Peyer's patch (tissue), 4 donors: ENCODE data around the gene IL1RAPL1.

Experiments
- POLR2A ChIP-seq, 2 donors: fragments of 450-650 bp; IDR thresholded peaks; one replicate each; pipeline ENCODE4 v1.5.1; 2017; ENCODE audit warnings: antibody characterized with exemption in 2 of 2, mild to moderate bottlenecking in 2 of 2, moderate library complexity in 2 of 2
- TF ChIP-seq, protein P1 (sequence below), 6 experiments: fragments of 450-650 bp in 4 of 6; fragments of 200-600 bp in 2 of 6; sonication (generic) in 1 of 6; IDR thresholded peaks; one replicate each; pipeline ENCODE4 v1.5.1; 2017 to 2019; ENCODE audit warnings: antibody characterized with exemption in 6 of 6, mild to moderate bottlenecking in 3 of 6, moderate library complexity in 1 of 6

DNA sequence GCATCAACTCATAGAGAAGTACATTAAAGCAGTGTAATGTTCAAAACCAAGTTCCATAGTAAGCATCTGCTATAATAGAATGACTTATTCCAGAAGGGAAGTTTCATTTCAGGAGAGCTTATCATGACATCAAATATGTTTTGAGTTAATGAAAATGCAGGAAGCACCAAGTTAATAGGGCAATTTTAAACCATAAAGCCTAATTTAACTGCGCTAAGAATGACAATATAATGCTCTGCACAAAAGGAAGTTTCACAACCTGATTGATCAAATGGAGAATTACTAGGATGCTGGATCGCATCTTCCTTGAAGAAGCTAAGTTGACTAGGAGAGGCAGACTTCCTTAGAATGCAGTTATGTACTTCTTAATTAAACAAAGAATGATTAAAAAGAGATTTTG lies 1211.2 kb downstream of the IL1RAPL1 start:
- TF ChIP-seq, protein P1, sequence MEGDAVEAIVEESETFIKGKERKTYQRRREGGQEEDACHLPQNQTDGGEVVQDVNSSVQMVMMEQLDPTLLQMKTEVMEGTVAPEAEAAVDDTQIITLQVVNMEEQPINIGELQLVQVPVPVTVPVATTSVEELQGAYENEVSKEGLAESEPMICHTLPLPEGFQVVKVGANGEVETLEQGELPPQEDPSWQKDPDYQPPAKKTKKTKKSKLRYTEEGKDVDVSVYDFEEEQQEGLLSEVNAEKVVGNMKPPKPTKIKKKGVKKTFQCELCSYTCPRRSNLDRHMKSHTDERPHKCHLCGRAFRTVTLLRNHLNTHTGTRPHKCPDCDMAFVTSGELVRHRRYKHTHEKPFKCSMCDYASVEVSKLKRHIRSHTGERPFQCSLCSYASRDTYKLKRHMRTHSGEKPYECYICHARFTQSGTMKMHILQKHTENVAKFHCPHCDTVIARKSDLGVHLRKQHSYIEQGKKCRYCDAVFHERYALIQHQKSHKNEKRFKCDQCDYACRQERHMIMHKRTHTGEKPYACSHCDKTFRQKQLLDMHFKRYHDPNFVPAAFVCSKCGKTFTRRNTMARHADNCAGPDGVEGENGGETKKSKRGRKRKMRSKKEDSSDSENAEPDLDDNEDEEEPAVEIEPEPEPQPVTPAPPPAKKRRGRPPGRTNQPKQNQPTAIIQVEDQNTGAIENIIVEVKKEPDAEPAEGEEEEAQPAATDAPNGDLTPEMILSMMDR (IDR thresholded peaks at IDR 0.05): no peak
- no peak for TF ChIP-seq POLR2A (IDR thresholded peaks at IDR 0.05)
